ENCODE data around the gene GMFB. TPM values are rescaled to one million over a fixed set of nuclear protein-coding genes. Genes with fewer than 3 reads are reported as not detected.

The GMFB gene
- polyA plus RNA-seq, 1 donor: 49.0 TPM

GRCh38 chr14:54490445-54491175, 1.8 kb upstream of the GMFB start:
- DNase-seq (ENCODE audit: low read depth): no peak

DNA sequence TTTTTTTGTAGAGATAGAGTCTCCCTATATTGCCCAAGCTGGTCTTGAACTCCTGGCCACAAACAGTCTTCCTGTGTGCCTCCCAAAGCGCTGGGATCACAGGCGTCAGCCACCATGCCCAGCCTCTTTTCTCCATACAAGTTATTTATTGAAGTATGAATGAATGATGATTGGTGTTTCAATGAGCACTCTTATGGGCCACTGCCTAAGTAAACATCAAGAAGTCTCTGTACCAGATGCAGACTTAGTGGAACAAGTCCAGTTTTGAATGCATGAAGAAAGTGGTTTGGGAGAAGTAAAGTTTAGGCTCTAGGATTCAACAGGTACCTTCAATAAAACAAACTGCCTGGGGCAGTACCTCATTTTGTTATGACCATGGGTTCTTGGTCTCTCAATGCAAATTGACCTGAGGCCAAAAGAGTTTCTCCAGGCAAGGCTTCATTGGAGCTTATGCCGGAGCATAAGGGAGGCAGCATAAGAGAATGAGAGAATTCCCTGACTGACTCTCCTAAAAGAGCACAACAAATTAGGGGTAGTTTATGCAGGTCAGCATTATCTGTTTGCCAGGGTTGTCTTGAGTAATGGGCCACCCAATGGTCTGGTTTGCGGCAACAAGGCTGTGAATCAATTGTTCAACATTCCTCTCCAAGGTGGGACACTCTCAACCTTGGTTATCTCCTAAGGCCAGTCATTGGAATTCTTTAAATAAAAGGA, 1.1 kb upstream of the GMFB start:
- DNase-seq (ENCODE audit: low read depth): no peak

- DNase-seq (ENCODE audit: low read depth): no peak
Measured at GRCh38 chr14:54489318-54489683, 521 bp upstream of the GMFB start.

- no peak for DNase-seq (ENCODE audit: low read depth)
Measured at GRCh38 chr14:54488318-54488645, 498 bp downstream of the GMFB start.

DNA sequence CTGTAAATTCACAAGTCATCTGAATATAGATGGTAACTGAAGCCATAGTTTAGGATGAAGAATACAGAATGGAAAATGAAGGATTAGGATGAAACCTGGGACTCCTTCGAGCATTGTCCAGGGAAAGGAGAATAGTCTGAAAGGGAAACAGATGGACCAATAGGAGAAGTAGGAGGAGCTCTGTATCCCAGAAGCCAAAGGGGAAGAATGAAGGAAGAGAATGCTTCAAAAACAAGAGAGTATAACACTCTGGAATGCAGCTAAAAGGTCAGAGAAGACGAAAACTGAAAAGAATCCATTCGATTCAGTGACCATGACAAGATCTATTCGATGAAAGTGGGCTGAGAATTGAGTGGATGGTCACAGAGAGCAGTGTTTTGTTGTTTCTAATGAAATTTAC, 1.0 kb downstream of the GMFB start:
- DNase-seq (ENCODE audit: low read depth): no peak

GRCh38 chr14:54486685-54487084, 2.1 kb downstream of the GMFB start:
- no peak for DNase-seq (ENCODE audit: low read depth)

DNA sequence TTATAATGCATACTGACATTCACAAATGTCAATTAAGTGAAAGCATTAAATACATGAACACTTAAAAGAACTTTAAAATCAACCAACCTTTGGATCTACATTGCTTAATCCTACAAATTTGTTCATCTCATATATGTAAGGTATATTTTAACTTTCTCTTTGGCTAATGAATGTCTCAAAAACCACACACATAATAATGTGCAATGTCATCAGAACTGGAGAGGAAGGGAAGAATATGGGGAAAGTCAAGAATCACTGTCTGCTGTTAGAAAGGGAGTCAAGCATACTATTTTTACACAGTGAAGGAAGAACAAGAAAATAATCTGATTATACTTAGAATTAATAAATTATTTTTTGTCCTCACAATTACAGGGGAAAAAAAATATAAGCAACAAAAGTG, 4.9 kb downstream of the GMFB start:
- no peak for DNase-seq (ENCODE audit: low read depth)

DNA sequence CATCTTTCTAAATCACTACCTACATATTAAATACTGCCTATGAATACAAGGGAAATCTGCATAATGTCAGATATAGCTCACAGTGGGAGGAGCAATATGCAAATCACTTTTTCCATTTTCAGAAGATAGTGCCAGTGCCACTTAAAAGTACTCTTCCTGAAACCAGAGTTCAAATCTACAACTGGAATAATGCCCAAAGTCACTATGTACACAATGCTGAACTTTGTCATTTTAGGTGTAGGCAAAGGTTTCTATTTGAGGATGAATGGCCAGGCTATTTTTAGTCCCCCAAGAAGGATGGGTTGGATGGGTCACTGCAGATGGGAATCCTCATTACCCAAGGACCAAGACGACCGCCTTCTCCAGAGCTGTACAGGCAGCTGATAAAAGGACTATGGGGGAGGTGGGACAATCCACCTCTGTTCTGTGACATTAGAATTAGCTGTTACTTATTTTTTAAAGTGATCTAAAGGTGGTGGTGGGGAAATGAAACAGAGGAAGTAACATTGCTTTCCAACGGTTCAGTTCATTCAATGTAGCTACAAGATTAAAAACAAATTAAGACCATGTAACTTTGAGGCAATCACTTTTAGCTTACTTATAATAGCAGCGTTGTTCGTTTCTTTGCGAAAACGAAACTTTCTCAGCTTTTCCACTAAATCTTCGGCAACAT, 5.6 kb downstream of the GMFB start:
- DNase-seq (ENCODE audit: low read depth): no peak

- no peak for DNase-seq (ENCODE audit: low read depth)
Measured at GRCh38 chr14:54481695-54482094, 7.1 kb downstream of the GMFB start.

DNA sequence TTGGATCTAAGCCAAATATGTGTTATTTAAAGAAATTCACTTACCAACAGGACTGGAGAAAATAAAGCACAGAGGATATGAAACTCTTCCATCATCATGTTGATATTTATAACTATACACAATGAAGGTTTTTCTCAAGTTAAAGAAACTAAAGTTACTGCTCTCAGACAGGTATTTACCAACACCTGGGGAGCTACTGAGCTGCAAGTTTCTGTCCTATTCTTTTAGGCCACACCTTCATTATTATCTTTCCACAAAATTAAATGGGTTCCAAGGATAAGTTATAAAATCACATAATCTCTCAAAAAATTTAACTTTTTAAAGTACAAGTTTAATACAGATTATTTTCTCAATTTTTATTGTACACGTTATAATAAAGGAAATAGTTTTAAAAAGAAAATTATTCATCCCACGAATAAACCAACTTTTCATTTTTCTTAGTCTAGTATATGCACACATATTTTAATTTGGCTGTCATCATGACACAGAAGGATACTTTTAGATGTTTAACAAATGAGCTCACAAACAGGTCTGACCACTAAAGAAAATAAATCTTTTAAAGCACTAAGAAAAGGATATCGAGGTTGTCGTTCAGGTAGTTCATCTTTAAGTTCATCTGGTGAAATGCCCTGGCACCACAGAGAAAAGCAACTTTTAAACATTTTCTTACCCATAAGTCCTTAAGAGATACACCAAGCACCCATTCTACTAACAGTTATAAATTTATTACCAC, 7.8 kb downstream of the GMFB start:
- DNase-seq (ENCODE audit: low read depth): no peak

- DNase-seq (ENCODE audit: low read depth): no peak
Measured at GRCh38 chr14:54478636-54479215, 10.1 kb downstream of the GMFB start.

DNA sequence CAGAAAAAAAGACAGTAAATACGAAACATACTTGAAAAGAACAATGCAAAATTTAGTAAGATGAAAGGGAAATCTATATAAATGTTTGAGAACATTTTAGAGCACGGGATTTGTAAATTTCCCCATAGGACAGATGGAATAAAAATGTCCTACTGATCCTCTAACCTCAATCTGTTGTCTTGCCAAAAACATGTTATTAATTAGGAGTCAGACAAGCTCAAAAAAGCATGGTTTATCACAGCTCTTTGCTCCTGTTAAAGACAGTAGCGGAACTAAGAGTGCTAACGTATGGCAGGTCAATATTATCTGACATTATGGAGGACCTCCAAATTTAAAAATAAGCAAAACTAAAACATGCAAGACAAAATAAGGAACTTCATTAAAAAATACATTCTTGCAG, 12.9 kb downstream of the GMFB start:
- DNase-seq (ENCODE audit: low read depth): no peak

DNA sequence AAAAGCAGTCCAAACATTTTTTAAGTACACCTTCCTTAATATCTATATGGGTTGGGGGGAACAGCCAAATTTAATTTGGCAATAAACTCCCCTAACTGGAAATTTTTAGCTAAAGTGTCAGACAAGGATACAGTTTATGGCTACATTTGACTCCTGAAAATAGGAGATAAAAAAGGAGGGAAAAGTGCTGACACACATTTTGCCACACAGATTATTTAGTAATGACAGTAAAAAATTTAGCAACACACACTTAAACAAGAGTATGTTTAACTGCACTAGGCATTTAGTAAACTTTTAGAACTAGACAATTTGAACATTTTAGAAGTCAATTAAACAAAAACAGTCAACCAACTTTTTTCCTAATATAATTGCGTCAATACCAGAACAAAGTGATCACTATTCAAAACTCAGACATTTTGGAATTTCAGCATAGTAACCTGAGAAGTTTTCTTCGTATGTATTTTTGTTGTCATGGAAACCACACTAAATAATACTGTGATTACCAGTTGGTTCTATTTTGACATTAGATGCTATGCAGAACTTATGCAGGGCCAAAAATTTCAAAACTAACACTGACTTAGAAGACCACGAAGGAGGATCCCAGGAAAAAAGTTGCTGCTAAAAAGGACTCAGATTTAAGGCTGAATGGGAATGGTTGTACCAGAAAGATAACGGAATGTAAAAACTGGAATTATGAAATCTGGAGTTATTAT, 13.4 kb downstream of the GMFB start:
- no peak for DNase-seq (ENCODE audit: low read depth)

GRCh38 chr14:54474232-54474793, 14.5 kb downstream of the GMFB start:
- no peak for DNase-seq (ENCODE audit: low read depth)

GRCh38 chr14:54472315-54472714, 16.5 kb downstream of the GMFB start:
- DNase-seq (ENCODE audit: low read depth): no peak

DNA sequence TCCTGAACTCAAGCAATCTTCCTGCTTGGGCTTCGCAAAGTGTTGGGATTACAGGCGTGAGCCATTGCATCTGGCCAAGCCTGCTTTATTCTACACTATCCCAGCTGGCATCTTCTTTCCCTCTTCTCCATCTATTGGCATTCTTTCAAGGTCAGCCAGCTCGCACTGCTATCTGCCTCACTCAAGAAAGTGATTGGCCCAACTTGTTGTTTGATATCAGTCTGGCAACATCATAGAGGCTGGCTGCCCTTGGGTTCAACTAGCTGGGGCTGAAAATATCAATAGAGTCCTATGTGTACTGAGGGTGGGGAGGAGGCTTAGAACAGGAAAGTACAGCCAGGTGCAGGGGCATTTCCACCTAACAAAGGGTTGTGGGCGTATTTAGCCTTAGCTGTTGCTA, 17.1 kb downstream of the GMFB start:
- DNase-seq (ENCODE audit: low read depth): no peak

DNA sequence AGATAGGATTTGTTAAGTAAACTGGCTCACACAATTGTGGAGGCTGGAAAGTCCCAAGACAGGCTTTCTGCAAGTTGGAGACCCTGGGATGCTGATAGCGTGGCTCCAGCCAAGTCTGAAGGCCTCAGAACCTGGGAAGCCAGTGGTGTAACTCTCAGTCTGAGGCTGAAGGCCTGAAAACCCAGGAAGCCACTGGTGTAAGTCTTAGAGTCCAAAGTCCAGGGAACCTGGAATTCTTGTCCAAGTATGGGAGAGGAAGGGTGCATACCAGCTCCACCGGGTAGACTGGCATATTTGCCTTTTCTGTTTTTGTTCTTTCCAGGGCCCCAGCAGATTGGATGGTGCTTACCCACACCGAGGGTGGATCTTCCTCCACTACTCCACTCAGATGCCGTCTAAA, 18.1 kb downstream of the GMFB start:
- DNase-seq (ENCODE audit: low read depth): no peak

DNA sequence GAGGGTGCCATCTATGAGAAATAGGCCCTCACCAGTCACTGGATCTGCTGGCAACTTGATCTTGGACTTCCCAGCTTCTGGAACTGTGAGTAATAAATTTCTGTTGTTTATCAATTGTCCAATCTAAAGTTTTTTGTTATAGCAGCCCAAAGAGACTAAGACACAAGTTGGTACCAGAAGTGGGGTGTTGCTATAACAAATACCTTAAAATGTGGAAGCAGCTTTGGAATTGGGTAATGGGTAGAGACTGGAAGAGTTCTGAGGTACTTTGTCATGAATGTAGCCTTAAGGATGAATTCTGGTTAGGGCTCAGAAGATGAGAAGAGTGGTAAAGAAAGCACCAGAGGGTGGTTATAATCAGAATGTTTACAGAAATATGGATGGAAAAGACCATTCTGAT, 21.5 kb downstream of the GMFB start:
- no peak for DNase-seq (ENCODE audit: low read depth)

- DNase-seq (ENCODE audit: low read depth): no peak
Measured at GRCh38 chr14:54465654-54466053, 23.1 kb downstream of the GMFB start.

DNA sequence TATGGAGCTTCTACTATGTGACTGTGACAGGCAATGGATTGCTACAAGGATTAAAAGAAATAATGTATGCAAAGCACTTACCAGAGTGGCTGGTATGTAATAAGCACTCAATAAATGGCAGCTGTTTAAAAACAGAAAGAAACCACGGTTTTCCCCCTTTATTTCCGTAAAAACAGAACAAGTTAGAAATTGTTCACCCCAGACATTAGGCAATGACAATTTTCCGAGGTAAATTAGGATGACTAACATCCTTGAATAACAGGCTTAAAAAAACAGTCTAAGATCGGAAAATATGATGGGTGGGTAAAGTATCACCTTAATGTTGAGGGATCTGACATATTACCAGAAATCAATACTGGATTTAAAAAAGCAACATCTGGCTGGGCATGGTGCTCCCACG, 26.7 kb downstream of the GMFB start:
- DNase-seq (ENCODE audit: low read depth): no peak

- no peak for DNase-seq (ENCODE audit: low read depth)
Measured at GRCh38 chr14:54459106-54459505, 29.7 kb downstream of the GMFB start.

Measured in forelimb muscle (tissue), 1 donor.